Dermis blood vessel endothelial cell (primary cell): ENCODE measurements around the gene BSCL2. TPM values are rescaled to one million over a fixed set of nuclear protein-coding genes. Genes with fewer than 3 reads are reported as not detected.
"Not testable (repeated sequence)": the region's sequence is repeated elsewhere in the genome, so short reads cannot be mapped to it uniquely, and the experiment has no call there.

ENCODE experiments used
- DNase-seq: peaks from one replicate; pipeline ENCODE4 v3.0.0; 2010
- total RNA-seq: library from RNA; depleted of rRNA; stranded (reverse); fragments of >200 nt; gene quantifications from 2 replicates; pipeline ENCODE4 v1.2.3, GENCODE V29; 2014

Gene BSCL2
- total RNA-seq, 1 donor from 2014 or later, result 38.6 TPM

GRCh38 chr11:62716816-62717215 is 9.6 kb upstream of the BSCL2 start:
- DNase-seq, result no peak

GRCh38 chr11:62716206-62716605 is 9.0 kb upstream of the BSCL2 start:
- no peak for DNase-seq

DNA sequence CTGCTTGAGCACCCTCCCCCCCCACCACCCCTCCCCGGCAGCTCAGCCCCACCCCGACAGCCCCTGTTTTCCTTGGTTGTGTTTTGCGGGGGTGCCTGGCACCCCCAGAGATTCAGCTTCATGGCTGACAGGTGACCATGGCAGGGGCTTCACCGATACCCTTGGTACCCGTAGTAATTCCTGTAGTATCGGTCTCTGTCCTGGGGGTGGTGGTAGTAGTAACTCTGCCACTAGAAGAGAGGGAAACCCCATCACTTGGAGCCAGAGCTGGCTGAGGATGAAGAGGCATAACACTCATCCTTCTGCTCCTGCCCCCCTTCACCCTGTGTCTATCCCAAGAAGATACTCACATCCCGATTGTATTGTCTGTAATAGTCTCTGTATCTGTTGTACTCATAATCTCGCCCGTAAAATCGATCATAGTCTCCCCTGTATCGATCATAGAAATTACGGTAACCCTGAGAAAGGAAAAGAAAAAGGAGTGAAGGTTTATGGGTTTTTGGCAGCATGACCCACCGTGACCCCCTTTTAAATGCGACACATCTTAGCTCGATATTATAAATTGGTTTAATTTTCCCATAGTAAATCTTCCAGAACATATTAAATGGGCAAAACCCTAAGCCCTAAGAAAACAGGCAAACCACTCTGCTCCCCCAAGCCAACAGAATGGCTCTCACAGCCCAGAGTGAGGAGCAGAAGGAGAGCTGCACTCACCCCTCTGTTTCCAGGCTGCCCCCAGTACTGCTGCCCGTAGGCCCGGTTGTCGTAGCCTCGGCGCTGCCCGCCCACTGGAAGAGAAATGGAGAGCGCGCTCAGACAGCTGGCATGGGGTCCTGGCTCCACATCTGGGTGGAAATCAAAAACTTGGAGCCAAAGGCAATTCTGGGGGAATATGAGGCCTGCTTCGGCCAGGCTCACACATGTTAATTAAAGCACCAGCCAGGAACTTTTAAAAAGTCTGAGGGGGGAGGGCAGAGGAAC is 8.2 kb upstream of the BSCL2 start:
- DNase-seq, result no peak

DNA sequence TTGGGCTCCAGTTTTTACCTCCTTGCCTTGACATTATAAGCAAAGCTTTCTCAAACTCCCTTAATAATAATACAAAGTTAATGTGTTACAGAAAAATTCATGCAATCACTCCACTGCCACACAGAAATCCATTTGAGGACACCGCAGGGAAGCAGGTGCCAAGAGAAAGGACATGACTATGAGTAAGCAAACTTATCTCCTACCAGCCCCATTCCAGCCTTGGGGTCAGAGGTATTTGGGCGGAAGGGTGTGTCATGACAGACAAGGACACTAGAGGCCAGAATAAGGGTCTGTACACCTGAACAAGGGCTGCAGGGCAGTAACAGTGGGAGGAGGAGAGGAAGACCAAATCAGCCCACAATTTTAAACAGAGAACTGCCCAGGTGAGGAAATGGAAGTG is 6.1 kb upstream of the BSCL2 start:
- DNase-seq, result no peak

- DNase-seq, result no peak
These were observed 5.6 kb upstream of the BSCL2 start for GRCh38 chr11:62712861-62713260.

DNA sequence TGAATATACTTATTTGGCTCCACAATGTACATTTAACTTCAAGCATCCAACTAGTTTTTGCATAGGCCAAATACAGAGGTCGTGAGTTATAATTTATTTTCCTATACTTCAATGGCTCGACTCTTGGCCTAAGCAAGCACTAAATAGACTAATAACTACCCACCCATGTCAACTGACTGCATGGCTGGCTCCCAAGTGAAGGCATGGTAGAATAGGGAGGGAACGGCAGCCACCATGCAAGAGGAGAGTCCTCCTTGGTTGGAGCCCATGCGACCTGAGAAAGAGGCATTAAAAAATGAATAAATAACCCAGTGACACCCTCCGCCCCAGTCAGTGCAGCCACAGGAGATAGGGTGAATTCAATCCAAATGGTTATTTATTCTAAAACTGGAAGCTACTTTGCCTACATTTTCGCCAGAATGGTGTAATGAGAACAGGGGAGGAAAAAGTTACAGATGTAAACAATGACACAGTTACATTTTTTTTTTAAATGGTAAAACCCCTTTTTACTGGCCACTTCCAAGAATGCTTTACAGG is 5.1 kb upstream of the BSCL2 start:
- no peak for DNase-seq

- DNase-seq, result peak; percentile 55
These were observed 2.7 kb upstream of the BSCL2 start for GRCh38 chr11:62710001-62710345.

GRCh38 chr11:62709247-62710000 is 2.2 kb upstream of the BSCL2 start:
- DNase-seq, result peak; percentile 99

- DNase-seq, result no peak
These were observed 1.6 kb upstream of the BSCL2 start for GRCh38 chr11:62708793-62709192.

DNA sequence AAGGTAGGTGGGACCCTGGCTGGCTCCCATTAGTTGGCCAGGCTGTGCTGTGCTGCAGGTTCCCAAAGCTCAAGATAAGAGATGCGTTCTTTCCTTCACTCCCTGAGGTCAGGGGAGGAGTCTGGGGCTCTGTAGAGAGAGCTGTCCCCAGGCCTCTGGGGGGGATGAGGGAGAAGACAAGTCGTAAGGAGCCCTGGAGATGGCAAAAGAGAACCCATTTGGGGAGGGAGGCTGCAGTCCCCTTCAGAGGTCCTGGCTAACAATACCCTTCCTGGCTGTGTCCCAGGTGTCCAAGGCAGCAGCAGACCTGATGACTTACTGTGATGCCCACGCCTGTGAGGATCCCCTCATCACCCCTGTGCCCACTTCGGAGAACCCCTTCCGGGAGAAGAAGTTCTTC is 1.2 kb upstream of the BSCL2 start:
- no peak for DNase-seq

GRCh38 chr11:62706850-62707247 is 375 bp downstream of the BSCL2 start:
- DNase-seq, result no peak

- peak; percentile 96 for DNase-seq
These were observed 1.1 kb downstream of the BSCL2 start for GRCh38 chr11:62705880-62706849.

DNA sequence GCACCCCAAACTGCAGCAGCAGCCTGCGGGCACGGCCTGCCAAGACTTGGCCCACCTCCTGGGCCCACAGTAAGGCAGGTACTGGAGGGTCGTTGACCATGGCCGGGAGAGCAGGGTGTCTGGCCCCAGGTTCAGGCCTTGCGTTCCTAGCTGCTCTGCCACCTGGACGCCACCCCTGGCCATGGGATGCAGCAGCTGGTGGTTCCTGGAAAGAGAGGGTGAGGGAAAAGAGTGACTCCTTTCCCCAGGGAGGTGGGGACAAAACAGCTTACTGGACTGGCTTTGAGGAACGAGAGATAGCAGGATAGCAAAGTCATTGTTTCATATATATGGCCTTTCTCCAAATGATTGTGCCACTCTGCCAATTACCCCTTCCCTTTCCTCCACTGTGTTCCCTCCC is 1.8 kb downstream of the BSCL2 start:
- peak; percentile 19 for DNase-seq

DNA sequence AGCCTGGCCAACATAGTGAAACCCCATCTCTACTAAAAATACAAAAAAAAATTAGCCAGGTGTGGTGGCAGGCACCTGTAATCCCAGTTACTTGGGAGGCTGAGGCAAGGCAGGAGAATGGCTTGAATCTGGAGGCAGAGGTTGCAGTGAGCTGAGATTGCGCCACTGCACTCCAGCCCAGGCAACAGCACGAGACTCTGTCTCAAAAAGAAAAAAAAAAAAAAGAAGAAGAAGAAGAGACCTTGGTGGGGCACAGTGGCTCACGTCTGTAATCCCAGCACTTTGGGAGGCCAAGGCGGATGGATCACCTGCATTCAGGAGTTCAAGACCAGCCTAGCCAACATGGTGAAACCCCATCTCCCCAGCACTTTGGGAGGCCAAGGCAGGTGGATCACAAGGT is 3.3 kb downstream of the BSCL2 start:
- not testable (repeated sequence) for DNase-seq

DNA sequence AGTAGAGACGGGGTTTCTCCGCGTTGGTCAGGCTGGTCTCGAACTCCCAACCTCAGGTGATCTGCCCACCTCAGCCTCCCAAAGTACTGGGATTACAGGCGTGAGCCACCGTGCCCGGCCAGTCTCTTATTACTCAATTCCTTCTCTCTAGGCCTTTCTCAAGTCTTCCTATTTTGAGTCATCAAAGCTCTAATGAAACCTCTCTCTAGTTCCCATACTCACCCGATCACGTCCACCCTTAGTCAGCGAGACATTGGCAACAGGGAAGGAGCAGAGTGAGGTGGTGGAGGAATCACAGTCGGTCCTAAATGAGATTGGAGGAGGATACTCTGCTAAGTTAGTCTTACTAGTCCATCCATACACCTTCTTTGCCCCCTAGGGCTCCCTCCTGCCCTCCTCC is 5.0 kb downstream of the BSCL2 start:
- no peak for DNase-seq

DNA sequence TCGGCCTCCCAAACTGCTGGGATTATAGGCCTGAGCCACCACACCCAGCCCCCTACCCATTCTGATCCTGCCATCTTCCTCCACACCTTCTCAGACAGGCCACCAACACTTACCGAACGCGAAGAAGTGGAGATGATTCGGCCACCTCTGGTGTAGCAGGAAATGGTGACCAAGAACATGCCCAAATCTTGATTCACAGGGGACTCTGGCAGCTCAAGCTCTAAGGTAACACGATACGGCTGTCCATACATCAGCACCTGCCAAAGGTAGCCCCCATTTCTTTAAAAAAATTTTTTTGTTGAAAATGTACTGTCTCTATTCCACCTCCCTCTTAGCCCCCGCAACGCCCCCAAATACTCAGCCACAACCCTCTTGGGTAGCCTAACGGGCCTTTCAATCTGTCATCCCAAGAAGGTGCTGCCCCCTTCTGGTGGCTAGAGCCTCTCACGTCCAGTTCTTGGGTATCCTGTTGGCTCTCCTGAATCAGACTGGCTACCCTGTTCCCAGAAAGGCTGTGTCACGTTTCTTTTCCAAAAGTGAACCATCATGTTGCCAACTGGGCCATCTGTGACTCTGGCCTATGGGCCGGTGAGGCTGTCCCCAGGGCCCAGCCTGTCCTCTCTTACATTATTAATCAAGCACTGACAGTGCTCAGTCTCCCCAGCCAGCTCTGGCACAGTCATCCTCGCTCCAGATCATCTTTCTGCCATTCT is 12.6 kb downstream of the BSCL2 start:
- DNase-seq, result peak; percentile 94

GRCh38 chr11:62693624-62694023 is 13.6 kb downstream of the BSCL2 start:
- DNase-seq, result not testable (repeated sequence)

DNA sequence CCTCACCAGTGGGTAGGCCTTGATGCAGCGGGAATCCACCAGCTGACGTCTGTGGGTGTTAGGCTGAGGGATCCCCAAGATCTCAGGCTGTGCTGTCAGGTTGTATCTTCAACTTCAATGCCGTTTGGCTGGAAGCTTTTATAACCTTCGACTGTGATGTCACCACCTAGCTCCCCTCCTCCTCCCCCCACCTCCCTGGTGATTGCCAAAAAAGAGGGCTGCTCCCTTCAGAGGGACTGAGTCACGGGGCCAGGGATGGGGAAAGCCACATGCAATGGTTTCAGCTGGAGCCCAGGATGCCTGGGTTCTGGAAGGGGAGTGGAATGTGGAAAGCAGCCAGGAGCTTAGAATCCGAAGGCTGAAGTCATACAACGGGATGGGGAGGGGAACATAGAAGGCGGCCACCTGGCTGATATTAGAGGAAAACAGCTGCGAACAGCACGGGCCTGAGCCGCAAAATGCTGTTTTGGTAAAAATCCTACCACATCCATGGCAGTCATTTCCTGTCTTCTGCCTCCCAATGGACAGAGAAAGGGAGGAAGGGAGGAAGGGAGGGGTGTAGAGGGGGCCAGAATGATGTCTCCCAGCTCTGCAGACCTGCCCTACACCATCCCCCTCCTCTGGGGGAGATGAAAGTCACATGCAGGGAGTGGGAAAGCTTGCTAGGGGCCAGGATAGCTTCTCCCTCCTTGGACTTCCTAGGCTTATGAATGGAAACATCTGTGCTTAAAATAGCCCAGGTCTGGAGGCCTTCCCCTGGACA is 17.6 kb downstream of the BSCL2 start, which contains the start of gene LRRN4CL:
Gene LRRN4CL (minus strand): TSS at position 110 of the 763 bp plus-strand sequence. CDS start 1,022 bp downstream, outside the sequence.
- DNase-seq, result no peak

GRCh38 chr11:62688491-62688890 is 18.7 kb downstream of the BSCL2 start:
- no peak for DNase-seq

- no peak for DNase-seq
These were observed 19.5 kb downstream of the BSCL2 start for GRCh38 chr11:62687508-62688396.
